ENCODE data around the gene CA11.

Gene CA11

DNA sequence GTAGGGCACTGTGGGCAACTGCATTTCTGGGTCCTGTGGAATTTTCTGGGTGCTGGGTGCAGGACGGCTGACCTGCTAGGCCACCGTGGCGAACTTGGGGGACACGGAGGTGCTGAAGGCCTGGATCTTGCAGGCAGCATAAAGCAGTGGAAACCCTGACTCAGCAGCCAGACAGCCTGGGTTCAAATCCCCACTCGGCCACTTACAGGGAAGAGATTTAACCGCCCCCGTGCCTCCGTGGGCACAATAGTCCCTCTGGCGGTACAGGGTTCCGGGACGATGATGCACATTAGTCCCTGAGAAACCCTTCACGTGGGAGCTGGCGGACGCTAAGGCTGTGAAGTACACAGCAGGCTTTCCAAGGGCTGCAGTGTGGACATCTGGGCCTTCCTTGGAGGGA lies 34.1 kb downstream of the CA11 start:
- DNase-seq = no peak

DNA sequence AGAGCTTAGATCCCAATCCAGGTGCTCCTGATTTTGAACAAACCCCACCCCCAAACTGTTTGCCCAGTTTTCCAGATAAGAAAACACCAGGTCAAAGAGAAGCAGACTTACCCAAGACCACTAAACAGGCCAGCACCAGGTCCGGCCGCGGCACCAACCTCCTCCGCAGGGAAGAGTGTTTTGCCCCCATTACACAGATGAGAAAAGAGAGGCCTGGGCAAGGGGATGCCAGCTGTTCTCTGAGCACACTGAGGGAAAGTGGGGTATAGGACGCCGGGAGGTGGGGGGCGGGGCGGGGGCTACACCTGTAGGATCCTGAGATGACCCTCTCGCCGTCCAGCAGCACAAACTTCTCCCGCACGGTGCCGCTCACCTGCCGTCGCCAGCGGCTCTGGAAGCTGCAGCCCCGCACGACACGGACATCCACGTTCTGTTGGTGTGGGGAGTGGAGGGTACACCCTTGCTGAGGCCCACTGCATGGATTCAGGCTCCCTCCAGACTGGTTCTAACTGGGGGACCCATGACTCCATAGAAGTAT lies 36.3 kb downstream of the CA11 start:
- DNase-seq = no peak

GRCh38 chr19:48608798-48609263 lies 37.2 kb downstream of the CA11 start:
- peak; percentile 69 for DNase-seq

DNA sequence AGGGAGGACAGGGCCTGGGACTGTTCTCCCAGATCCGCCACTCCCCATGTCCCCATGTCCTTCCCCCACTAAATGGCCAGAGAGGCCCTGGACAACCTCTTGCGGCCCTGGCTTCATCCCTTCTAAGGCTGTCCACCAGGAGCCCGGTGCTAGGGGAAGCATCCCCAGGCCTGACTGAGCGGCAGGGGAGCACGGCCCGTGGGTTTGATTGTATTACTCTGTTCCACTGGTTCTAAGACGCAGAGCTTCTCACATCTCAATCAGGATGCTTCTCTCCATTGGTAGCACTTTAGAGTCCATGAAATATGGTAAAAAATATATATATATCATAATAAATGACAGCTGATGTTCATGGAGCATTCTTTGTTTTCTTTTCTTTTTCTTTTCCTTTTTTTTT lies 38.6 kb downstream of the CA11 start:
- no peak for DNase-seq

DNA sequence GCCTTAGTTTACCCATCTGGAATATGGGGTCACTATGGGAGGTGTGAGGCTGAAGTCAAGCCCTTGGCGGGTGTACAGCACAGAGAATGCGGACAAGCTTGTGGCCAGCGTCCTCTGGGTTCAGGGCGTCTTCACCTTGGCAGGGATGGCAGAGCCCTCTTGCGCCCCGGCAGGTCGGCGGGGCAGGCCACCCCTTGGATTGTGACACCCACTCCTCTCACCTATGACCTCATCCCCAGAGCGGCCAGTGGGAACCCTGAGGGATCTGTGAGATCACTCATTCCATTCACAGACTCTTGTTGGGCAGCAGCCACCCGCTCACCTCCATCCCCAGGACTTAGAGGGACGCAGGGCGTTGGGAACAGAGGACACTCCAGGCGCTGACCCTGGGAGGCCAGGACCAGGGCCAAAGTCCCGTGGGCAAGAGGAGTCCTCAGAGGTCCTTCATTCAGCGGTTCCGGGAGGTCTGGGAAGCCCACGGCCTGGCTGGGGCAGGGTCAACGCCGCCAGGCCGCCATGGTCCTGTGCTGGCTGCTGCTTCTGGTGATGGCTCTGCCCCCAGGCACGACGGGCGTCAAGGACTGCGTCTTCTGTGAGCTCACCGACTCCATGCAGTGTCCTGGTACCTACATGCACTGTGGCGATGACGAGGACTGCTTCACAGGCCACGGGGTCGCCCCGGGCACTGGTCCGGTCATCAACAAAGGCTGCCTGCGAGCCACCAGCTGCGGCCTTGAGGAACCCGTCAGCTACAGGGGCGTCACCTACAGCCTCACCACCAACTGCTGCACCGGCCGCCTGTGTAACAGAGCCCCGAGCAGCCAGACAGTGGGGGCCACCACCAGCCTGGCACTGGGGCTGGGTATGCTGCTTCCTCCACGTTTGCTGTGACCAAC lies 39.3 kb downstream of the CA11 start, which contains the start of gene SPACA4:
Gene SPACA4 (plus strand): TSS at position 280 of the 896 bp plus-strand sequence. CDS start 237 bp downstream, at position 517.
- DNase-seq = no peak

DNA sequence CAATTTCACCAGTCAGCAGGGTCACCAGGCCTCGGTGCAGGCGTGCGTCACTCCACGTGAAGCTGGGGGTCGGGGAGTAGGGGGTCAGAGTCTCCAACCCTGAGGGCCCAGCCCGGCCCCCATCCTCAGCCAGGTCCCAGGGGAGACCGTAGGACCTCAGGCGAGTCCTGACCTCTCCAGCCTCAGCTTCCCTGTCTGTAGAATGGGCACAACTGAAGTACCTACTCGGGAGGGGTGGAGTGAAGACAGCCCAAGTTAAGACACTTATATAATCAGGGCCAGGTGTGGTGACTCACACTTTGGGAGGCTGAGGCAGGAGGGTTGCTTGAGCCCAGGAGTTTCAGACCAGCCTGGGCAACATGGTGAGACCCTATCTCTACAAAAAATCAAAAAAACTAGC lies 42.1 kb downstream of the CA11 start:
- DNase-seq = no peak

- no peak for DNase-seq
Measured at GRCh38 chr19:48603449-48603848, 42.5 kb downstream of the CA11 start.

- no peak for DNase-seq
Measured at GRCh38 chr19:48603001-48603400, 43.0 kb downstream of the CA11 start.

DNA sequence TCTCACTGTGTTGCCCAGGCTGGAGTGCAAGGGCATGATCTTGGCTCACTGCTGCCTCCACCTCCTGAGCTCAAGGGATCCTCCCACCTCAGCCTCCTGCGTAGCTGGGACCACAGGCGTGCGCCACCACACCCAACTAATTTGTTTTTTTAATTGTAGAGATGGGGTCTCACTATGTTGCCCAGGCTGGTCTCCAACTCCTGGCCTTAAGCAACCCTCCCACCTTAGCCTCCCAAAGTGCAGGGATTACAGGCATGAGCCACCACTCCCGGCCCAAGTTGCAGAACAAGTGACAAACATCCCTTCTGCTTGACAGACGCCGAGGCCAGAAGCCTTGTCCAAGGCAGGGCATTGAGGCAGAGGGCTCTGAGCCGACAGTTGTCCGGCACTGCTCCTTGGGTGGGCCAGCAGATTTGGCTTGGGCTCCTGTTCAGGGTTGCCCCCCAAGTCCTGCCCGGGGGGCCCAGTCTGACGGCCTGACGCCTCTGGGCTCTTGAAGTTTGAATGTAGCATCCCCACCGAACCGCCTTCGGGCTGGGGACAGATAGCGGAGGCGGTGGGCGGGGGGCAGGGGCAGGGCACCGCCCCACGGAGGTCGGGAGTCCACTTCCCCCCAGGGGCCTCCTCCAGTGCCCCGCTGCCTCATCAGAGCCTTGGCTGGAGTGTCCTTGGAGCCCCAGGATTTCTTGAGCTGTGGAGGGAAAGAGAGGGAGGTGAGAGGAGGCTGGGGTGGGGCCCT lies 45.1 kb downstream of the CA11 start:
- DNase-seq = no peak

DNA sequence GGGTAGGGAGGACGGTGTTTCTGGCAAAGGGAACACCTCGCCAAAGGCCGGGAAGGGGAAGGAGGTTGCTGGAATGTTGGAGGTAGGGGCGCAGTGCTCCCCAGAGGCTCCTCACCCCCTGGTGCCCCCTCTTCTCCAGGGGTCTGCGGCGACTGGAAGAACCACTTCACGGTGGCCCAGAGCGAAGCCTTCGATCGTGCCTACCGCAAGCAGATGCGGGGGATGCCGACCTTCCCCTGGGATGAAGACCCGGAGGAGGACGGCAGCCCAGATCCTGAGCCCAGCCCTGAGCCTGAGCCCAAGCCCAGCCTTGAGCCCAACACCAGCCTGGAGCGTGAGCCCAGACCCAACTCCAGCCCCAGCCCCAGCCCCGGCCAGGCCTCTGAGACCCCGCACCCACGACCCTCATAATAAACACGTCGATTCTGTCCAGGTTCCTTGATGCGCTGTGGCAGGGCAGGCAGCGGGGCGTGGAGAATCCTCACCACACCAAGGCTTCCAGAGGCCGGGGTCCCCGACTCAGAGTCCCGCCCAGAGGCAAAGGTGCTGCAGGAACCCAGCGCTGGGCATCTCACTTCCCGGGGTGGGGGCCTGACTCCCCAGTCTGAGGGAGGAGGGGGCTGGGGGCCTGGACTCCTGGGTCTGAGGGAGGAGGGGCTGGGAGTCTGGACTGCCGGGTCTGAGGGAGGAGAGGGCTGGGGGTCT lies 46.8 kb downstream of the CA11 start:
- no peak for DNase-seq

- no peak for DNase-seq
Measured at GRCh38 chr19:48596679-48597465, 49.1 kb downstream of the CA11 start.

GRCh38 chr19:48596237-48596636 lies 49.8 kb downstream of the CA11 start:
- DNase-seq = no peak

GRCh38 chr19:48595833-48596232 lies 50.2 kb downstream of the CA11 start:
- no peak for DNase-seq

- no peak for DNase-seq
Measured at GRCh38 chr19:48595171-48595570, 50.8 kb downstream of the CA11 start.

DNA sequence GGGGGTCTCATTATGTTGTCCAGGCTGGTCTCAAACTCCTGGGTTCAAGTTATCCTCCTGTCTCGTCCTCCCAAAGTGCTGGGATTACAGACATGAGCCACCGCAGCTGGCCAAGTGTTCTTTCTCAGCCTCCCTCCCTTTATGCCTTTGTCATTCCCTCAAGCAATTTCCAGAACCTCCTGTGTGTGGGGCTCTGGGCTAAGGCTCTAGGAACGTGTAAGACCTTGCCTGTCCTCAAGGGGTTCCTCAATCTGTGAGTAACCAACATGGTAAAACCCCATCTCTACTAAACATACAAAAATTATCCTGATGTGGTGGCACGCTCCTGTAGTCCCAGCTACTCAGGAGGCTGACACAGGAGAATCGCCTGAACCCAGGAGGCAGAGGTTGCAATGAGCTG lies 55.0 kb downstream of the CA11 start:
- DNase-seq = peak; percentile 28

DNA sequence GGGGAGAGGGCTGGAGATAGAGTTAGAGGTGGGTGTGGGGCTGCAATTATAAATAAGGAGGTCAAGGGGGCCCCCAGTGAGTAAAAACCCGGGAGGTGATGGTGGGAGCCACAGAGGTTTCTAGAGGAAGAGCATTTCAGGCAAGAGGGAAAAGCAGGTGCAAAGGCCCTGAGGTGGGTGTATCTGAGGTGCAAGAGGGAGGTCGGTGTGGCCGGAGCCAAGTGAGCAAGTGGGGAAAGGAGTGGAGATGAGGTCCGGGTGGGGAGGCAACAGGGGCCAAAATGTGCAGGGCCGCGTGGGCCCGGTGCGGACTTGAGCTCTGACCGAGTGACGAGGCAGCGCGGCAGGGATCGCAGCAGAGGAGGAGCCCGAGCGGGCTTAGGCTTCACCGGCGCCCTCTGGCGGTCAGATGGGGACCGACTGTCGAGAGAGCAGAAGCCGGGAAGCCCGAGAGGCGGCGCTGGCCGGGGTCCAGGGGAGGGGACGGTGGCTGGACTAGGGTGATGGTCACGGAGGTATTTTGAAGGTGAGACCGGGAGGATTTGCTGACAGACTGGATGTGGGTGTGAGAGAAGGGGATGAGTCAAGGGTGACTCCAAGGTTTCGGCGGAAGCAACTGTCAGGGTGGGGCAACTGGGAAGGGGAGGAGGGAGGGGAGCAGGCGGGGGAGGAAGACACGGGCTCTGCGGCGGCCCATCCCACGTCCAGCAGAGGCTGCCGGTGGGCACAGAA lies 57.2 kb downstream of the CA11 start:
- DNase-seq = peak; percentile 86

Measured in EL (cell line).